H1 (cell line): ENCODE data around the gene ACBD4. TPM values are rescaled to one million over a fixed set of nuclear protein-coding genes. Genes with fewer than 3 reads are reported as not detected.

Experiments
- CTCF ChIA-PET: fragments of 300-600 bp; sonication (Branson Sonifier 250); formaldehyde crosslinking; loops from one replicate; lab custom pipeline; 2021; ENCODE audit not compliant: partially characterized antibody; lab: Charles Lee
- POLR2A ChIA-PET: fragments of 300-600 bp; sonication (Branson Sonifier 250); formaldehyde crosslinking; loops from one replicate; lab custom pipeline; 2021; ENCODE audit warnings: inconsistent platforms; ENCODE audit not compliant: partially characterized antibody; lab: Charles Lee
- DNase-seq, 2 experiments: peaks; one replicate each; pipeline versions ENCODE4 v3.0.0 to v3.0.0-alpha.2; 2010 to 2022; ENCODE audit warnings: low spot score in 2 of 2, low read depth in 1 of 2, mixed read lengths in 1 of 2
- FAIRE-seq: peaks from 2 replicates; lab custom pipeline; 2011; peaks lifted over from hg19 to GRCh38; lab: Jason Lieb, UNC
- H2AFZ ChIP-seq: 2 replicates; pipeline ENCODE4 v1.8.1; 2012; ENCODE audit warnings: low read length, inconsistent platforms
- H2AK5ac ChIP-seq: 2 replicates; pipeline ENCODE4 v1.6.1; 2013; ENCODE audit warnings: low read depth, low read length
- H2BK120ac ChIP-seq: replicated peaks from 2 replicates; pipeline ENCODE3; 2013; ENCODE audit warnings: low read depth, low read length, inconsistent platforms
- H2BK12ac ChIP-seq: 2 replicates; pipeline ENCODE4 v1.6.1; 2013; ENCODE audit warnings: low read depth, low read length
- H2BK15ac ChIP-seq: 2 replicates; pipeline ENCODE4 v1.6.1; 2013; ENCODE audit warnings: low read length
- H2BK20ac ChIP-seq: 2 replicates; pipeline ENCODE4 v1.6.1; 2013; ENCODE audit warnings: low read length
- H2BK5ac ChIP-seq: 2 replicates; pipeline ENCODE4 v1.6.1; 2013; ENCODE audit warnings: low read depth, low read length
- H3K14ac ChIP-seq: 2 replicates; pipeline ENCODE4 v1.6.1; 2013; ENCODE audit warnings: inconsistent platforms; ENCODE audit not compliant: insufficient read length
- H3K18ac ChIP-seq: 2 replicates; pipeline ENCODE4 v1.6.1; 2013; ENCODE audit warnings: low read length; ENCODE audit errors: extremely low read depth
- H3K23ac ChIP-seq: 2 replicates; pipeline ENCODE4 v1.6.1; 2013; ENCODE audit warnings: inconsistent platforms; ENCODE audit not compliant: insufficient read length
- H3K23me2 ChIP-seq: 2 replicates; pipeline ENCODE4 v1.6.1; 2013; ENCODE audit warnings: low read depth, low read length
- H3K27ac ChIP-seq: 2 replicates; pipeline ENCODE4 v1.6.1; 2011; ENCODE audit warnings: low read depth, low read length, inconsistent platforms
- H3K27me3 ChIP-seq, 4 experiments: replicated peaks in 1 of 4; 1 replicate in 1 of 4; 2 replicates in 3 of 4; pipeline versions ENCODE4 v1.6.1 to v1.8.1; 2011 to 2013; ENCODE audit warnings: low read length in 3 of 4, mild to moderate bottlenecking in 3 of 4, inconsistent platforms in 2 of 4, mixed read lengths in 2 of 4, moderate library complexity in 1 of 4; ENCODE audit not compliant: control insufficient read depth in 3 of 4, insufficient read depth in 3 of 4; ENCODE audit errors: extremely low read depth in 1 of 4
- H3K36me3 ChIP-seq, 4 experiments: 2 replicates each; pipeline versions ENCODE4 v1.6.1 to v1.8.1; 2011 to 2013; ENCODE audit warnings: mild to moderate bottlenecking in 4 of 4, low read length in 3 of 4, moderate library complexity in 2 of 4, control low read depth in 1 of 4, inconsistent platforms in 1 of 4; ENCODE audit not compliant: insufficient read depth in 4 of 4, control insufficient read depth in 2 of 4
- H3K4ac ChIP-seq: replicated peaks from 2 replicates; pipeline ENCODE3; 2013; ENCODE audit warnings: low read length, low read depth, mixed read lengths, inconsistent platforms; ENCODE audit not compliant: insufficient read length
- H3K4me1 ChIP-seq, 4 experiments: replicated peaks in 1 of 4; 1 replicate in 1 of 4; 2 replicates in 3 of 4; pipeline versions ENCODE4 v1.6.1 to v1.8.1; 2011 to 2013; ENCODE audit warnings: low read length in 3 of 4, inconsistent platforms in 2 of 4, mixed read lengths in 1 of 4; ENCODE audit not compliant: insufficient read depth in 4 of 4, control insufficient read depth in 3 of 4
- H3K4me2 ChIP-seq, 2 experiments: 2 replicates each; pipeline versions ENCODE4 v1.6.1 to v1.8.1; 2011 to 2013; ENCODE audit warnings: low read depth in 2 of 2, low read length in 2 of 2, control low read depth in 1 of 2, inconsistent platforms in 1 of 2, mild to moderate bottlenecking in 1 of 2; ENCODE audit not compliant: insufficient read depth in 1 of 2
- H3K4me3 ChIP-seq, 4 experiments: fragments of 200-600, 300-600 bp in 1 of 4; sonication (generic), shearing (Covaris generic), sonication (Bioruptor Twin) in 1 of 4; 2 replicates each; pipeline versions ENCODE4 v1.5.1 to v1.8.1; 2011 to 2016; ENCODE audit warnings: low read length in 4 of 4, low read depth in 3 of 4, control low read depth in 2 of 4, inconsistent platforms in 2 of 4, mild to moderate bottlenecking in 2 of 4, mixed read lengths in 1 of 4, moderate library complexity in 1 of 4; ENCODE audit not compliant: insufficient read depth in 2 of 4; ENCODE audit errors: extremely low read depth in 1 of 4
- H3K56ac ChIP-seq: replicated peaks from 2 replicates; pipeline ENCODE3; 2013; ENCODE audit warnings: low read depth, mild to moderate bottlenecking, mixed read lengths, low read length, inconsistent platforms; ENCODE audit not compliant: insufficient read length
- H3K79me1 ChIP-seq: 2 replicates; pipeline ENCODE4 v1.6.1; 2013; ENCODE audit warnings: low read depth, low read length, control low read depth
- H3K79me2 ChIP-seq, 2 experiments: 2 replicates each; pipeline versions ENCODE4 v1.6.1 to v1.8.1; 2012 to 2013; ENCODE audit warnings: low read length in 2 of 2, mild to moderate bottlenecking in 2 of 2, inconsistent platforms in 1 of 2; ENCODE audit not compliant: insufficient read depth in 2 of 2, control insufficient read depth in 1 of 2
- H3K9ac ChIP-seq, 4 experiments: replicated peaks in 1 of 4; 1 replicate in 1 of 4; 2 replicates in 3 of 4; pipeline versions ENCODE4 v1.6.1 to v1.8.1; 2011 to 2013; ENCODE audit warnings: low read depth in 3 of 4, low read length in 3 of 4, control low read depth in 2 of 4, mild to moderate bottlenecking in 2 of 4, moderate library complexity in 2 of 4, inconsistent platforms in 1 of 4; ENCODE audit errors: extremely low read depth in 1 of 4
- H3K9me3 ChIP-seq, 2 experiments: 2 replicates each; pipeline versions ENCODE4 v1.6.1 to v1.8.1; 2012 to 2013; ENCODE audit warnings: mild to moderate bottlenecking in 2 of 2, moderate library complexity in 2 of 2, control low read depth in 1 of 2, inconsistent platforms in 1 of 2, low read depth in 1 of 2, low read length in 1 of 2, mixed read lengths in 1 of 2; ENCODE audit not compliant: insufficient read depth in 2 of 2
- H4K20me1 ChIP-seq, 2 experiments: replicated peaks in 1 of 2; 2 replicates each; pipeline versions ENCODE3 to v1.8.1; 2011 to 2013; ENCODE audit warnings: inconsistent platforms in 2 of 2, low read length in 2 of 2, mild to moderate bottlenecking in 1 of 2; ENCODE audit not compliant: insufficient read depth in 2 of 2, control insufficient read depth in 1 of 2
- H4K5ac ChIP-seq: 2 replicates; pipeline ENCODE4 v1.6.1; 2013; ENCODE audit warnings: low read length, low read depth, mixed read lengths, inconsistent platforms; ENCODE audit not compliant: insufficient read length
- H4K8ac ChIP-seq: 2 replicates; pipeline ENCODE4 v1.8.0; 2013; ENCODE audit warnings: mild to moderate bottlenecking, moderate library complexity, low read length, inconsistent platforms; ENCODE audit not compliant: insufficient read depth; ENCODE audit errors: extremely low read depth
- H4K91ac ChIP-seq: replicated peaks from 2 replicates; pipeline ENCODE3; 2013; ENCODE audit warnings: low read length, mixed read lengths, inconsistent platforms; ENCODE audit not compliant: insufficient read length
- FOSL1 ChIP-seq: IDR thresholded peaks from 2 replicates; pipeline ENCODE4 v1.6.1; 2011; ENCODE audit warnings: mild to moderate bottlenecking, low read depth, low read length, moderate library complexity; ENCODE audit not compliant: insufficient read depth
- GTF2F1 ChIP-seq: IDR thresholded peaks from 2 replicates; pipeline ENCODE4 v1.6.1; 2012; ENCODE audit warnings: low read depth, low read length, improper control_type of control experiment, borderline replicate concordance
- KDM5A ChIP-seq: fragments of 200-600 bp; IDR thresholded peaks from 2 replicates; pipeline ENCODE4 v1.7.1; 2012; ENCODE audit warnings: mild to moderate bottlenecking, low read length, inconsistent platforms, mixed read lengths
- WGBS, 2 experiments: shearing (Covaris generic) in 1 of 2; methylation state at CpG; one replicate each; pipeline versions ENCODE4 v1.1.6 to v1.1.7; 2013 to 2015; ENCODE audit warnings: low lambda C conversion rate in 2 of 2, mixed read lengths in 2 of 2, inconsistent platforms in 1 of 2, low coverage in 1 of 2, missing lambda C conversion rate in 1 of 2; ENCODE audit not compliant: insufficient replicate concordance in 2 of 2, insufficient coverage in 1 of 2, insufficient read length in 1 of 2; ENCODE audit errors: extremely low coverage in 1 of 2, missing lambda C conversion rate in 1 of 2; 5-methylcytosine and 5-hydroxymethylcytosine counted together
- polyA plus RNA-seq, 7 experiments: library from polyadenylated mRNA; depleted of rRNA in 3 of 7; stranded (reverse) in 5 of 7; unstranded in 2 of 7; fragments of >200 nt in 5 of 7; fragments of 200-250 nt in 2 of 7; gene quantifications; 1 replicate in 5 of 7; 2 replicates in 1 of 7; 4 replicates in 1 of 7; pipeline versions ENCODE4 v1.2.1 to v1.2.3, GENCODE V29; 2011 to 2013; ENCODE audit warnings: missing spikeins in 2 of 7, mixed read lengths in 2 of 7
- total RNA-seq: library from RNA; stranded (reverse); fragmentation: NEBNext Ultra II Directional; extraction: Animal tissue kit (Norgen Biotek cat#: 25700); gene quantifications from 2 replicates; pipeline ENCODE4 v1.2.1, GENCODE V29; 2021
- TF ChIP-seq, protein P1 (sequence below): IDR thresholded peaks from 2 replicates; pipeline ENCODE4 v1.6.1; 2012; ENCODE audit warnings: low read length, inconsistent platforms

ACBD4 gene
- total and polyA plus RNA-seq, 2 of the 8 experiments (the other 6 are each of a cell fraction or from before 2014, with no cell fraction given), result 7.3 to 10.7 TPM

DNA sequence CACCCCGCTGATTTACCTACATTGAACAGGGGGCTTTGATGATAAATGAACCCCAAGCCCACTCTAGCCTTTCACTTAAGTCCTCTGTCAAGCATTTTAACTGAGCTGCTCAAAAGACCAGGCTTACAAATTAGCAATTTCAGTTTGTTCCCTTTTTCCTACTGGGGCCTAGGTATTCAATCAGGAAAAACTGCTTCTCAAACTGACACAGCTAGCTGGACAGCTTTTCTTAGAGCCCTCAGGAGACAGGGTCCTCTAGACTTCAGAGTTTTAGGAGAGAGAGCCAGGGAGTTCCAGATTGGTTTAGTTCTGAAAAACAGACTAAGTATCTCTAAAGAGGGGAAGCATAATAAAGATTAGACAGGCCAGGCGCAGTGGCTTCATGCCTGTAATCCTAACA lies 20.0 kb downstream of the ACBD4 start:
- 98% methylated on average over 2 of the region's 2 CpGs; no CpG with 5 or more reads in 1 of the 2 experiments for WGBS, 2 experiments
- TF ChIP-seq KDM5A, result no peak
- TF ChIP-seq, protein P1, sequence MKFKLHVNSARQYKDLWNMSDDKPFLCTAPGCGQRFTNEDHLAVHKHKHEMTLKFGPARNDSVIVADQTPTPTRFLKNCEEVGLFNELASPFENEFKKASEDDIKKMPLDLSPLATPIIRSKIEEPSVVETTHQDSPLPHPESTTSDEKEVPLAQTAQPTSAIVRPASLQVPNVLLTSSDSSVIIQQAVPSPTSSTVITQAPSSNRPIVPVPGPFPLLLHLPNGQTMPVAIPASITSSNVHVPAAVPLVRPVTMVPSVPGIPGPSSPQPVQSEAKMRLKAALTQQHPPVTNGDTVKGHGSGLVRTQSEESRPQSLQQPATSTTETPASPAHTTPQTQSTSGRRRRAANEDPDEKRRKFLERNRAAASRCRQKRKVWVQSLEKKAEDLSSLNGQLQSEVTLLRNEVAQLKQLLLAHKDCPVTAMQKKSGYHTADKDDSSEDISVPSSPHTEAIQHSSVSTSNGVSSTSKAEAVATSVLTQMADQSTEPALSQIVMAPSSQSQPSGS, result no peak
- no peak for TF ChIP-seq GTF2F1
- TF ChIP-seq FOSL1, result no peak

More for the DNA sequence above, 20.0 kb downstream of the ACBD4 start:
- Histone ChIP-seq H4K8ac (no peak overlapping the region), H3K23me2 (peaks cover 2% of the 10 kb centered on the region), H2AK5ac (no peak overlapping the region), H3K9ac (no peak overlapping the region), H3K18ac (no peak overlapping the region), H3K23ac (no peak overlapping the region), H3K27me3 (no peaks in the 10 kb centered on the region), H4K5ac (no peak overlapping the region), H3K14ac (no peak overlapping the region), H3K4me2 (no peak overlapping the region), H2BK12ac (no peak overlapping the region), H3K4ac (no peak overlapping the region), H3K9me3 (no peaks in the 10 kb centered on the region), H2BK15ac (no peak overlapping the region), H2BK5ac (no peak overlapping the region), H3K36me3 (no peaks in the 10 kb centered on the region), H2AFZ (no peak overlapping the region), H2BK120ac (no peak overlapping the region), H3K79me1 (no peaks in the 10 kb centered on the region; the same call in 1 of the 2 replicates), H3K79me2 (peaks cover 0 to 21% of the 10 kb centered on the region in 2 experiments; a peak in 2 of 4 replicates), H3K56ac (no peak overlapping the region), H4K91ac (no peak overlapping the region), H3K4me1 (peaks cover 0 to 3% (median 0%) of the 10 kb centered on the region in 4 experiments; a peak in 2 of 7 replicates), H2BK20ac (no peak overlapping the region), H3K4me3 (no peak overlapping the region), H4K20me1 (peaks cover 4 to 5% of the 10 kb centered on the region in 2 experiments), H3K27ac (no peak overlapping the region)
- DNase-seq, result no peak
- FAIRE-seq, result no peak
- ChIA-PET POLR2A (interaction anchor here (0.9 to 26.8 kb wide), 7 partner anchors 2 to 184 kb away, joined by 3 to 1076 read pairs (median 4); partner anchors contain the start of genes HEXIM1, HEXIM2 and NMT1), CTCF (interaction anchor here (0.6 to 11.5 kb wide), 13 partner anchors 10 to 80 kb away, joined by 3 to 90 read pairs (median 4); partner anchors contain the start of gene ACBD4)
